Measurements from ENCODE around the gene AFG1L. TPM values are rescaled to one million over a fixed set of nuclear protein-coding genes. Genes with fewer than 3 reads are reported as not detected.
"Not testable (repeated sequence)": the region's sequence is repeated elsewhere in the genome, so short reads cannot be mapped to it uniquely, and the experiment has no call there.

Gene AFG1L
- total and polyA plus RNA-seq, 8 donors = 0.45 to 18.5 (median 2.9) TPM; not detected in 1

GRCh38 chr6:108558372-108559096 is 263.7 kb downstream of the AFG1L start:
- H3K36me3 ChIP-seq = peaks cover 0 to 5% (median 0%) of the 10 kb centered on the region in 4 donors
- peak overlapping the region; percentile 89 to 96 (median 92) for H3K4me3 ChIP-seq
- TF ChIP-seq POLR2AphosphoS5 (IDR thresholded peaks at IDR 0.05) = peak; percentile 70 to 91 (median 89)
- no peak for TF ChIP-seq CTCF (IDR thresholded peaks at IDR 0.05)
- peak in 1 of 4 donors; percentile 30 for TF ChIP-seq POLR2A (IDR thresholded peaks at IDR 0.05)
- TF ChIP-seq EP300 (IDR thresholded peaks at IDR 0.05) = no peak
- H3K9me3 ChIP-seq = no peaks in the 10 kb centered on the region
- peak; percentile 99 to 100 for DNase-seq
- H3K4me1 ChIP-seq = peaks cover 10 to 32% (median 28%) of the 10 kb centered on the region in 4 donors
- intact Hi-C loops (cut with DNase I; ENCODE audit: low total_unique reads) = no loop called here
- WGBS, 5 donors = 0 to 1% (median 0%) methylated on average over 44 to 58 of the region's 58 CpGs
- no peaks in the 10 kb centered on the region for H3K27me3 ChIP-seq
- H3K27ac ChIP-seq = peak overlapping the region; percentile 99 to 100 (median 100)

- peaks cover 13 to 40% (median 35%) of the 10 kb centered on the region in 4 donors for H3K4me1 ChIP-seq
- H3K27me3 ChIP-seq = no peaks in the 10 kb centered on the region
- WGBS, 5 donors = 0 to 1% (median 1%) methylated on average over 32 to 84 of the region's 84 CpGs
- DNase-seq = peak; percentile 93 to 96
- intact Hi-C loops (cut with DNase I; ENCODE audit: low total_unique reads) = no loop called here
- H3K27ac ChIP-seq = peak overlapping the region; percentile 99 to 100 (median 100)
- H3K9me3 ChIP-seq = no peaks in the 10 kb centered on the region
- H3K36me3 ChIP-seq = peaks cover 0 to 5% (median 0%) of the 10 kb centered on the region in 4 donors
- H3K4me3 ChIP-seq = peak overlapping the region; percentile 89 to 96 (median 92)
- TF ChIP-seq CTCF (IDR thresholded peaks at IDR 0.05) (peak in 1 of 7 experiments; percentile 8), EP300 (IDR thresholded peaks at IDR 0.05) (no peak), POLR2AphosphoS5 (IDR thresholded peaks at IDR 0.05) (peak; percentile 88 to 99 (median 96)), POLR2A (IDR thresholded peaks at IDR 0.05) (peak in 1 of 4 donors; percentile 15)
Observed at GRCh38 chr6:108559097-108559883, 264.4 kb downstream of the AFG1L start.

GRCh38 chr6:108559884-108560462 is 265.1 kb downstream of the AFG1L start:
- H3K27ac ChIP-seq = peak overlapping the region; percentile 99 to 100 (median 100)
- WGBS, 5 donors = 0 to 1% (median 0%) methylated on average over 29 to 64 of the region's 64 CpGs
- peak overlapping the region; percentile 89 to 96 (median 92) for H3K4me3 ChIP-seq
- TF ChIP-seq EP300 (IDR thresholded peaks at IDR 0.05) = no peak
- peak in 1 of 3 donors; percentile 9 for TF ChIP-seq POLR2AphosphoS5 (IDR thresholded peaks at IDR 0.05)
- H3K9me3 ChIP-seq = no peaks in the 10 kb centered on the region
- no peaks in the 10 kb centered on the region for H3K27me3 ChIP-seq
- intact Hi-C loops (cut with DNase I; ENCODE audit: low total_unique reads) = no loop called here
- peaks cover 0 to 5% (median 0%) of the 10 kb centered on the region in 4 donors for H3K36me3 ChIP-seq
- H3K4me1 ChIP-seq = peaks cover 18 to 46% (median 42%) of the 10 kb centered on the region in 4 donors
- peak; percentile 49 to 92 for DNase-seq

- H3K4me1 ChIP-seq = peaks cover 24 to 51% (median 48%) of the 10 kb centered on the region in 4 donors
- H3K27ac ChIP-seq = peak within 1 kb of the TSS; percentile 99 to 100 (median 100)
- no peaks in the 10 kb centered on the region for H3K9me3 ChIP-seq
- H3K27me3 ChIP-seq = no peaks in the 10 kb centered on the region
- peaks cover 0 to 5% (median 0%) of the 10 kb centered on the region in 4 donors for H3K36me3 ChIP-seq
- DNase-seq = peak; percentile 95 to 98
- WGBS, 5 donors = 0 to 3% (median 1%) methylated on average over 29 to 103 of the region's 110 CpGs
- H3K4me3 ChIP-seq = peak within 1 kb of the TSS; percentile 89 to 96 (median 92)
- peak in 2 of 4 donors; percentile 68 to 70 for TF ChIP-seq POLR2A (IDR thresholded peaks at IDR 0.05)
- no peak for TF ChIP-seq EP300 (IDR thresholded peaks at IDR 0.05)
- peak; percentile 93 to 97 (median 96) for TF ChIP-seq POLR2AphosphoS5 (IDR thresholded peaks at IDR 0.05)
- TF ChIP-seq CTCF (IDR thresholded peaks at IDR 0.05) = peak in 1 of 7 experiments; percentile 14
- intact Hi-C loops (cut with DNase I; ENCODE audit: low total_unique reads) = no loop called here
Observed at GRCh38 chr6:108560463-108561308, 265.8 kb downstream of the AFG1L start, which contains the start of gene FOXO3. TSS of gene FOXO3 (plus strand) at chr6:108560917. CDS start at chr6:108561209, 292 bp downstream.

- peak overlapping the region; percentile 89 to 96 (median 92) for H3K4me3 ChIP-seq
- 2 to 6% (median 3%) methylated on average over 12 to 21 of the region's 40 CpGs; no CpG with 5 or more reads in 2 of the 5 donors for WGBS, 5 donors
- intact Hi-C loops (cut with DNase I; ENCODE audit: low total_unique reads) = not testable (repeated sequence)
Observed at GRCh38 chr6:108561309-108561647, 266.4 kb downstream of the AFG1L start.

More at GRCh38 chr6:108561309-108561647, 266.4 kb downstream of the AFG1L start:
- H3K27me3 ChIP-seq, H3K36me3 ChIP-seq, H3K9me3 ChIP-seq, DNase-seq: not testable (repeated sequence)
- Histone ChIP-seq H3K4me1 (peaks cover 30 to 55% (median 49%) of the 10 kb centered on the region in 4 donors), H3K27ac (peak overlapping the region; percentile 99 to 100 (median 100))

Measured in stomach (tissue), 9 donors.